ENCODE results near the gene PKNOX1. TPM values are rescaled to one million over a fixed set of nuclear protein-coding genes. Genes with fewer than 3 reads are reported as not detected.
"Not testable (repeated sequence)": the region's sequence is repeated elsewhere in the genome, so short reads cannot be mapped to it uniquely, and the experiment has no call there.

Gene PKNOX1
- total and polyA plus RNA-seq, 2 of the 13 experiments (the other 11 are each of a cell fraction or from before 2014, with no cell fraction given): 7.9 to 16.2 TPM

DNA sequence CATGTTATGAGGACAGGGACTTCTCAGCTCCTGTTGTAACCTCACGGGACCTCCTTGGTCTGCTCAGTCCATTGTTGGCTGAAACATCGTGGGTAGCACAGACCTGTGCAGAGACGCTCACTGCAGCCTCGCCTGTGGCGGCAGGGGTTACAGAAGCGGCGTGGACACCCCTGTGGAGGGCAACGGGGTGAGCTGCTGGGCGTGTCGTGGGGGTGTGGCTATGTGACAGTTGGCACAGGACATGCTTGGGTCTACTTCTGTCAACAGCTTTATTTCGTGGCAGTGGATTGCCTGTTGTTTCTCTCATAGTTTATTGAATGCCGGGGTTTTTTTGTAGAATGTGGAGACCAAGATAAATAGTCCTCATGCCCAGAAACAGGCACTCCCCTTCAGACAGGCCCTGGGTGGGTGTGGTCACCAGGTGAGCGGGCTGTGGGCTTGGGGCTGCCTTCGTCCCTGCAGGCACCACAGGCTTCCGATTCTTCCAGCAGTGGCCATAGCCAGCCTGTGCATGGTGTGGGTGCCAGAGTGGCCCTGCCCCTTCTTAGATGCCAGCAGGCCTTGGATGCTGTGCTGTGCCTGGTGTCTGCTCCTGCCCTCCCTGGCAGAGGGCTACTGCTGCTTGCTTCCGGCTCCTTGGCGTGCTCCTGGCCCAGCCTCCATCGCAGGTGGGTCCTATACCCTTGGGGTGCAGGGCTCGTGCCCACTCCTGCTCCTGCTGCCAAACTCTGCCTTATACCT, 63.7 kb downstream of the PKNOX1 start:
- WGBS (ENCODE audit: low lambda C conversion rate): 89% methylated on average over 13 of the region's 19 CpGs
- H4K20me1 ChIP-seq (ENCODE audit: insufficient read depth, low read length); intact Hi-C loops (cut with micrococcal nuclease; ENCODE audit: unreplicated experiment); ATAC-seq; H3K4me1 ChIP-seq (ENCODE audit: insufficient read depth, low read length); BruUV-seq (replicated peaks); H3K4me3 ChIP-seq (replicated peaks in 1 of 3; ENCODE audit: insufficient read depth in 1 of 3, low read depth in 2 of 3, low read length in 3 of 3); H3K27me3 ChIP-seq (ENCODE audit: control insufficient read depth in 1 of 2, insufficient read depth in 2 of 2, low read length in 2 of 2); POLR2A ChIA-PET; H3K36me3 ChIP-seq (replicated peaks in 1 of 2; ENCODE audit: control insufficient read depth in 1 of 2, insufficient read depth in 2 of 2, low read length in 2 of 2); FAIRE-seq; H2AFZ ChIP-seq (ENCODE audit: low read length); CTCF ChIA-PET (ENCODE audit: low intra/inter-chr PET ratio, low total read pairs); H3K9ac ChIP-seq (ENCODE audit: insufficient read depth, low read depth, low read length); in situ Hi-C loops (cut with HindIII; ENCODE audit: extremely low pct_ligation_motif_present, low pct_unique_long_range_greater_than_20kb); DNase-seq (ENCODE audit: low spot score); H3K9me3 ChIP-seq (ENCODE audit: low read length); H3K27ac ChIP-seq (ENCODE audit: extremely low read length, insufficient read depth, low read length); H3K4me2 ChIP-seq (ENCODE audit: low read depth, low read length); H3K79me2 ChIP-seq (ENCODE audit: insufficient read depth, low read length): not testable (repeated sequence)

GRCh38 chr21:43038659-43039044, 64.3 kb downstream of the PKNOX1 start:
- H3K4me2 ChIP-seq (ENCODE audit: low read depth, low read length); H4K20me1 ChIP-seq (ENCODE audit: insufficient read depth, low read length); H3K9me3 ChIP-seq (ENCODE audit: low read length); intact Hi-C loops (cut with micrococcal nuclease; ENCODE audit: unreplicated experiment); H2AFZ ChIP-seq (ENCODE audit: low read length); CTCF ChIA-PET (ENCODE audit: low intra/inter-chr PET ratio, low total read pairs); H3K4me3 ChIP-seq (replicated peaks in 1 of 3; ENCODE audit: insufficient read depth in 1 of 3, low read depth in 2 of 3, low read length in 3 of 3); DNase-seq (ENCODE audit: low spot score); H3K9ac ChIP-seq (ENCODE audit: insufficient read depth, low read depth, low read length); H3K79me2 ChIP-seq (ENCODE audit: insufficient read depth, low read length); H3K27me3 ChIP-seq (ENCODE audit: control insufficient read depth in 1 of 2, insufficient read depth in 2 of 2, low read length in 2 of 2); H3K36me3 ChIP-seq (replicated peaks in 1 of 2; ENCODE audit: control insufficient read depth in 1 of 2, insufficient read depth in 2 of 2, low read length in 2 of 2); in situ Hi-C loops (cut with HindIII; ENCODE audit: extremely low pct_ligation_motif_present, low pct_unique_long_range_greater_than_20kb); H3K27ac ChIP-seq (ENCODE audit: extremely low read length, insufficient read depth, low read length); BruUV-seq (replicated peaks); H3K4me1 ChIP-seq (ENCODE audit: insufficient read depth, low read length); POLR2A ChIA-PET; ATAC-seq; FAIRE-seq: not testable (repeated sequence)
- WGBS (ENCODE audit: low lambda C conversion rate): 44% methylated on average over 4 of the region's 10 CpGs

DNA sequence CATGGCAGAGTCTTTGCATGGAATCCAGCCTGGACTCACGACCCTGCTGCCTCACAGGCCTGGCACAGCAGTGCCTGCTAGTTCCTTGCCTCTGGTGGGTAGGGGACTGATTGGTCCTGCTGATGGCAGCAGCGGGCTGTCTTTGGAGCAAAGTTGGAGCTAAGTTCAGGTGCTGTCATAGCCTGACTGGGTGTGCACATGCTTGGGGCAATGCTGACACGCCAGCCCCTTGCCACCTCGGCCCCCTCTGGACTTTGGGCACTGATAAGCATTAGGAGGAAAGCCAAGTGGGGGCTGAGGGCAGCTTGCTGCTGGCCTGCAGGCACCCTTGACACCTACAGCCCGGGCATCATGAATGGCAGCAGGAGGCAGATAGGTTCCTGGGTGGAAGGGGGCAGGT, 67.8 kb downstream of the PKNOX1 start:
- TF ChIP-seq, protein P1, sequence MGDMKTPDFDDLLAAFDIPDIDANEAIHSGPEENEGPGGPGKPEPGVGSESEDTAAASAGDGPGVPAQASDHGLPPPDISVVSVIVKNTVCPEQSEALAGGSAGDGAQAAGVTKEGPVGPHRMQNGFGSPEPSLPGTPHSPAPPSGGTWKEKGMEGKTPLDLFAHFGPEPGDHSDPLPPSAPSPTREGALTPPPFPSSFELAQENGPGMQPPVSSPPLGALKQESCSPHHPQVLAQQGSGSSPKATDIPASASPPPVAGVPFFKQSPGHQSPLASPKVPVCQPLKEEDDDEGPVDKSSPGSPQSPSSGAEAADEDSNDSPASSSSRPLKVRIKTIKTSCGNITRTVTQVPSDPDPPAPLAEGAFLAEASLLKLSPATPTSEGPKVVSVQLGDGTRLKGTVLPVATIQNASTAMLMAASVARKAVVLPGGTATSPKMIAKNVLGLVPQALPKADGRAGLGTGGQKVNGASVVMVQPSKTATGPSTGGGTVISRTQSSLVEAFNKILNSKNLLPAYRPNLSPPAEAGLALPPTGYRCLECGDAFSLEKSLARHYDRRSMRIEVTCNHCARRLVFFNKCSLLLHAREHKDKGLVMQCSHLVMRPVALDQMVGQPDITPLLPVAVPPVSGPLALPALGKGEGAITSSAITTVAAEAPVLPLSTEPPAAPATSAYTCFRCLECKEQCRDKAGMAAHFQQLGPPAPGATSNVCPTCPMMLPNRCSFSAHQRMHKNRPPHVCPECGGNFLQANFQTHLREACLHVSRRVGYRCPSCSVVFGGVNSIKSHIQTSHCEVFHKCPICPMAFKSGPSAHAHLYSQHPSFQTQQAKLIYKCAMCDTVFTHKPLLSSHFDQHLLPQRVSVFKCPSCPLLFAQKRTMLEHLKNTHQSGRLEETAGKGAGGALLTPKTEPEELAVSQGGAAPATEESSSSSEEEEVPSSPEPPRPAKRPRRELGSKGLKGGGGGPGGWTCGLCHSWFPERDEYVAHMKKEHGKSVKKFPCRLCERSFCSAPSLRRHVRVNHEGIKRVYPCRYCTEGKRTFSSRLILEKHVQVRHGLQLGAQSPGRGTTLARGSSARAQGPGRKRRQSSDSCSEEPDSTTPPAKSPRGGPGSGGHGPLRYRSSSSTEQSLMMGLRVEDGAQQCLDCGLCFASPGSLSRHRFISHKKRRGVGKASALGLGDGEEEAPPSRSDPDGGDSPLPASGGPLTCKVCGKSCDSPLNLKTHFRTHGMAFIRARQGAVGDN (CRISPR knock-in tag; IDR thresholded peaks at IDR 0.05): peak; percentile 29
- TF ChIP-seq STAG1 (CRISPR knock-in tag; IDR thresholded peaks at IDR 0.05): peak; percentile 63
- peak; percentile 51 for TF ChIP-seq CTCF (CRISPR knock-in tag; IDR thresholded peaks at IDR 0.05)
- 0 out of 2 replicates have a peak, but pooled peaks have one; percentile 60 for TF ChIP-seq HNRNPL (IDR thresholded peaks at IDR 0.05; ENCODE audit: low read depth, low read length)
- peak; percentile 38; the same call in 1 of the 2 replicates for TF ChIP-seq HNF4A (CRISPR knock-in tag; IDR thresholded peaks at IDR 0.05)
- BruUV-seq (replicated peaks); H3K36me3 ChIP-seq (replicated peaks in 1 of 2; ENCODE audit: control insufficient read depth in 1 of 2, insufficient read depth in 2 of 2, low read length in 2 of 2); H3K4me1 ChIP-seq (ENCODE audit: insufficient read depth, low read length); in situ Hi-C loops (cut with HindIII; ENCODE audit: extremely low pct_ligation_motif_present, low pct_unique_long_range_greater_than_20kb); H3K9ac ChIP-seq (ENCODE audit: insufficient read depth, low read depth, low read length); H3K9me3 ChIP-seq (ENCODE audit: low read length); FAIRE-seq; H3K27ac ChIP-seq (ENCODE audit: extremely low read length, insufficient read depth, low read length); H3K27me3 ChIP-seq (ENCODE audit: control insufficient read depth in 1 of 2, insufficient read depth in 2 of 2, low read length in 2 of 2); POLR2A ChIA-PET; intact Hi-C loops (cut with micrococcal nuclease; ENCODE audit: unreplicated experiment); H2AFZ ChIP-seq (ENCODE audit: low read length); H3K4me2 ChIP-seq (ENCODE audit: low read depth, low read length); H3K4me3 ChIP-seq (replicated peaks in 1 of 3; ENCODE audit: insufficient read depth in 1 of 3, low read depth in 2 of 3, low read length in 3 of 3); H3K79me2 ChIP-seq (ENCODE audit: insufficient read depth, low read length); CTCF ChIA-PET (ENCODE audit: low intra/inter-chr PET ratio, low total read pairs); H4K20me1 ChIP-seq (ENCODE audit: insufficient read depth, low read length): not testable (repeated sequence)
- WGBS (ENCODE audit: low lambda C conversion rate): 4% methylated on average over 3 of the region's 5 CpGs
- DNase-seq (ENCODE audit: low spot score) (peak; percentile 18), ATAC-seq (peak; percentile 55)
